Spleen (tissue), 7 donors: ENCODE measurements around the gene NKAIN2.

ENCODE experiments used
- POLR2A ChIP-seq, 3 donors: fragments of 450-650 bp; IDR thresholded peaks; one replicate each; pipeline ENCODE4 v1.5.1; 2017; ENCODE audit warnings: antibody characterized with exemption in 3 of 3, mild to moderate bottlenecking in 1 of 3
- POLR2AphosphoS5 ChIP-seq, 3 donors: sonication (generic); formaldehyde crosslinking; IDR thresholded peaks; one replicate each; pipeline ENCODE4 v1.5.1; 2017; ENCODE audit warnings: antibody characterized with exemption in 3 of 3
- TF ChIP-seq, protein P1 (sequence below), 11 experiments: fragments of 200-600 bp in 7 of 11; fragments of 450-650 bp in 4 of 11; sonication (generic) in 4 of 11; IDR thresholded peaks in 8 of 11; conservative IDR thresholded peaks in 3 of 11; 1 replicate in 7 of 11; 2 replicates in 4 of 11; pipeline versions ENCODE4 v1.4.0 to v1.8.0; 2016 to 2021; ENCODE audit warnings: antibody characterized with exemption in 11 of 11, inconsistent platforms in 4 of 11, mild to moderate bottlenecking in 1 of 11
- donor health status: DM: no; HTN: no; CAD: no; lungs with moderate emphysema.
- donor health status: DM: no; HTN: no; CAD: no.
- donor health status: DM: no; HTN: no; CAD: no.

DNA sequence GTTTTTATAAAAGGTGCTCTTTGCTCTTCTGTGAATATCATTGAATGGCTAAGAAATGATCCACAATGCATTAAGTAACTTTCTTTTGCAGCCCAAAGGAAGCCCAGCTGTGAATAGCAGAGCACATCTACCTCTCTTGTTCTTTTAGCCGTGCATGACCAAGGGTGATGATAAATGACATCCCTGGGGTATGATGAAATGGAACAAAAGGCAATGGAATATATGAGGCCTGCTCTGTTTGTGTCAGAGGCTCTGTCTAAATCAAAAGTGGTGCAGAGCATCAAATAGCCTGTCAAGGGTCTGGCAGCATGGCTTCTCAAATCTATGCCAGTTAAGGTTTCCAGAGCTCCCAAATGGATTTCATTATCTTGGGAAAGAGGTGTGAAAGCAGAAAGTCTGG lies 796.0 kb downstream of the NKAIN2 start:
- TF ChIP-seq, protein P1, sequence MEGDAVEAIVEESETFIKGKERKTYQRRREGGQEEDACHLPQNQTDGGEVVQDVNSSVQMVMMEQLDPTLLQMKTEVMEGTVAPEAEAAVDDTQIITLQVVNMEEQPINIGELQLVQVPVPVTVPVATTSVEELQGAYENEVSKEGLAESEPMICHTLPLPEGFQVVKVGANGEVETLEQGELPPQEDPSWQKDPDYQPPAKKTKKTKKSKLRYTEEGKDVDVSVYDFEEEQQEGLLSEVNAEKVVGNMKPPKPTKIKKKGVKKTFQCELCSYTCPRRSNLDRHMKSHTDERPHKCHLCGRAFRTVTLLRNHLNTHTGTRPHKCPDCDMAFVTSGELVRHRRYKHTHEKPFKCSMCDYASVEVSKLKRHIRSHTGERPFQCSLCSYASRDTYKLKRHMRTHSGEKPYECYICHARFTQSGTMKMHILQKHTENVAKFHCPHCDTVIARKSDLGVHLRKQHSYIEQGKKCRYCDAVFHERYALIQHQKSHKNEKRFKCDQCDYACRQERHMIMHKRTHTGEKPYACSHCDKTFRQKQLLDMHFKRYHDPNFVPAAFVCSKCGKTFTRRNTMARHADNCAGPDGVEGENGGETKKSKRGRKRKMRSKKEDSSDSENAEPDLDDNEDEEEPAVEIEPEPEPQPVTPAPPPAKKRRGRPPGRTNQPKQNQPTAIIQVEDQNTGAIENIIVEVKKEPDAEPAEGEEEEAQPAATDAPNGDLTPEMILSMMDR (IDR thresholded peaks at IDR 0.05 in 8 of 11, conservative IDR thresholded peaks at IDR 0.05 in 3 of 11): no peak
- TF ChIP-seq POLR2AphosphoS5 (IDR thresholded peaks at IDR 0.05) (no peak), POLR2A (IDR thresholded peaks at IDR 0.05) (no peak)
